Kidney epithelial cell (primary cell): ENCODE results near the gene PER3. TPM values are rescaled to one million over a fixed set of nuclear protein-coding genes. Genes with fewer than 3 reads are reported as not detected.

Source experiments
- DNase-seq: peaks from one replicate; pipeline ENCODE4 v3.0.0-alpha.2; 2010; ENCODE audit warnings: low read depth
- H3K27me3 ChIP-seq: 2 replicates; pipeline ENCODE4 v1.6.0; 2011; ENCODE audit warnings: low read length; ENCODE audit not compliant: control insufficient read depth, insufficient read depth
- H3K36me3 ChIP-seq: 2 replicates; pipeline ENCODE4 v1.5.1; 2011; ENCODE audit warnings: low read length; ENCODE audit not compliant: control insufficient read depth, insufficient read depth
- H3K4me3 ChIP-seq: 2 replicates; pipeline ENCODE4 v1.5.1; 2011; ENCODE audit warnings: low read depth, mild to moderate bottlenecking, control low read depth, low read length
- CTCF ChIP-seq: IDR thresholded peaks from 2 replicates; pipeline ENCODE4 v1.5.1; 2011; ENCODE audit warnings: mild to moderate bottlenecking, moderate library complexity, low read length, control low read depth, inconsistent platforms; ENCODE audit not compliant: insufficient read depth, poor library complexity, severe bottlenecking
- total RNA-seq: library from RNA; depleted of rRNA; stranded (reverse); fragments of >200 nt; gene quantifications from 2 replicates; pipeline ENCODE4 v1.2.3, GENCODE V29; 2015

Gene PER3
- total RNA-seq, 1 donor from 2014 or later, result 3.8 TPM

- no peak for TF ChIP-seq CTCF
- Histone ChIP-seq H3K27me3 (no peaks in the 10 kb centered on the region), H3K4me3 (no peak overlapping the region), H3K36me3 (no peaks in the 10 kb centered on the region)
- no peak for DNase-seq
These were observed 35.0 kb upstream of the PER3 start for GRCh38 chr1:7749126-7749525.

GRCh38 chr1:7751174-7751573, 32.9 kb upstream of the PER3 start:
- no peak for TF ChIP-seq CTCF
- Histone ChIP-seq H3K4me3 (no peak overlapping the region), H3K27me3 (no peaks in the 10 kb centered on the region), H3K36me3 (no peaks in the 10 kb centered on the region)
- no peak for DNase-seq

- Histone ChIP-seq H3K27me3 (no peaks in the 10 kb centered on the region), H3K4me3 (no peak overlapping the region), H3K36me3 (no peaks in the 10 kb centered on the region)
- no peak for DNase-seq
- TF ChIP-seq CTCF, result peak; percentile 70
These were observed 31.3 kb upstream of the PER3 start for GRCh38 chr1:7752512-7753417.

- Histone ChIP-seq H3K27me3 (no peaks in the 10 kb centered on the region), H3K36me3 (no peaks in the 10 kb centered on the region), H3K4me3 (no peak overlapping the region)
- no peak for DNase-seq
- no peak for TF ChIP-seq CTCF
These were observed 30.4 kb upstream of the PER3 start for GRCh38 chr1:7753641-7754040.

- H3K36me3 ChIP-seq, result no peaks in the 10 kb centered on the region
- TF ChIP-seq CTCF, result no peak
- no peak overlapping the region for H3K4me3 ChIP-seq
- no peak for DNase-seq
- H3K27me3 ChIP-seq, result no peaks in the 10 kb centered on the region
These were observed 29.9 kb upstream of the PER3 start for GRCh38 chr1:7754234-7754633.

- DNase-seq, result no peak
- H3K4me3 ChIP-seq, result no peak overlapping the region
- H3K27me3 ChIP-seq, result no peaks in the 10 kb centered on the region
- H3K36me3 ChIP-seq, result no peaks in the 10 kb centered on the region
- peak; percentile 44 for TF ChIP-seq CTCF
These were observed 28.6 kb upstream of the PER3 start for GRCh38 chr1:7755448-7755847.
